ENCODE results near the gene MDFI.

The MDFI gene

GRCh38 chr6:41651962-41652657 is 13.8 kb downstream of the MDFI start:
- H3K4me3 ChIP-seq (ENCODE audit: low read depth, low read length) = no peak overlapping the region
- no peak for DNase-seq
- TF ChIP-seq CTCF (IDR thresholded peaks at IDR 0.05; ENCODE audit: low read depth, low read length) = no peak
- H3K27me3 ChIP-seq = no peaks in the 10 kb centered on the region
- H3K36me3 ChIP-seq = no peaks in the 10 kb centered on the region
- no peaks in the 10 kb centered on the region for H3K9me3 ChIP-seq
- no peaks in the 10 kb centered on the region for H3K4me1 ChIP-seq

- no peaks in the 10 kb centered on the region for H3K36me3 ChIP-seq
- no peak for TF ChIP-seq CTCF (IDR thresholded peaks at IDR 0.05; ENCODE audit: low read depth, low read length)
- DNase-seq = no peak
These were observed 14.8 kb downstream of the MDFI start for GRCh38 chr6:41652866-41653652.

GRCh38 chr6:41653691-41654090 is 15.4 kb downstream of the MDFI start:
- TF ChIP-seq CTCF (IDR thresholded peaks at IDR 0.05; ENCODE audit: low read depth, low read length) = no peak

More at GRCh38 chr6:41652866-41653652, 14.8 kb downstream of the MDFI start:
- H3K27me3 ChIP-seq = no peaks in the 10 kb centered on the region
- no peak overlapping the region for H3K4me3 ChIP-seq (ENCODE audit: low read depth, low read length)
- no peaks in the 10 kb centered on the region for H3K4me1 ChIP-seq
- no peaks in the 10 kb centered on the region for H3K9me3 ChIP-seq

GRCh38 chr6:41654151-41654697 is 16.0 kb downstream of the MDFI start:
- Histone ChIP-seq H3K4me1 (no peaks in the 10 kb centered on the region), H3K9me3 (no peaks in the 10 kb centered on the region), H3K27me3 (no peaks in the 10 kb centered on the region), H3K36me3 (no peaks in the 10 kb centered on the region), H3K4me3 (ENCODE audit: low read depth, low read length) (no peak overlapping the region)
- no peak for DNase-seq
- TF ChIP-seq CTCF (IDR thresholded peaks at IDR 0.05; ENCODE audit: low read depth, low read length) = no peak

More at GRCh38 chr6:41653691-41654090, 15.4 kb downstream of the MDFI start:
- H3K9me3 ChIP-seq = no peaks in the 10 kb centered on the region
- no peaks in the 10 kb centered on the region for H3K27me3 ChIP-seq
- no peaks in the 10 kb centered on the region for H3K36me3 ChIP-seq
- H3K4me1 ChIP-seq = no peaks in the 10 kb centered on the region
- DNase-seq = no peak
- H3K4me3 ChIP-seq (ENCODE audit: low read depth, low read length) = no peak overlapping the region

GRCh38 chr6:41654698-41655151 is 16.5 kb downstream of the MDFI start:
- DNase-seq = no peak
- Histone ChIP-seq H3K36me3 (no peaks in the 10 kb centered on the region), H3K4me3 (ENCODE audit: low read depth, low read length) (no peak overlapping the region), H3K27me3 (no peaks in the 10 kb centered on the region), H3K4me1 (no peaks in the 10 kb centered on the region), H3K9me3 (no peaks in the 10 kb centered on the region)
- TF ChIP-seq CTCF (IDR thresholded peaks at IDR 0.05; ENCODE audit: low read depth, low read length) = no peak

All from BE2C (cell line).